ENCODE results near the gene CASTOR1. TPM values are rescaled to one million over a fixed set of nuclear protein-coding genes. Genes with fewer than 3 reads are reported as not detected.

CASTOR1 gene
- total RNA-seq, 1 experiment from 2014 or later, result 10.6 TPM

DNA sequence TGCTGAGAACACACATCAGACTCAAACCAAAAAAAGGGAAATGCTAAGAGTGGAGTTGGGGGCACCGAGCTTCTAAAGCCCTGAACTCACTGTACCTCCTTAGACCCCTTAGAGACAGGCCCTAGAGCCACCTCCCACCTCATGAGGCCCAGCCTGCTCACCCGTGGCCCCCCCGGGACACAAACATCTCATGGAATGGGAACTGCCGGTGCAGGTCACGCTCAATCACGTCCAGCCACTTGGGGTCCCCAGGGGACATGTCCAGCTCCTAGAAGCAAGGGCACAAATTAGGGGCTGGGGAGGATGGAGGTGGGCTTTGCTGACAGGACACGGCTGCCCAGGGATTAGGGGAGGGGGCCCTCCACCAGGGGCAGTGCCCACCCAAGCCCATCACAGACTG, 6.3 kb upstream of the CASTOR1 start:
- Histone ChIP-seq H3K4me2 (no peak overlapping the region), H3K4me1 (replicated peaks; ENCODE audit: insufficient read depth) (peaks cover 55% of the 10 kb centered on the region), H3K4me3 (no peak overlapping the region), H3K27ac (no peak overlapping the region), H3K9me2 (ENCODE audit: insufficient read depth) (no peaks in the 10 kb centered on the region), H3K79me2 (ENCODE audit: low read depth) (peaks cover 25% of the 10 kb centered on the region), H3K36me3 (ENCODE audit: low read depth) (peaks cover 10% of the 10 kb centered on the region), H3K9me3 (ENCODE audit: insufficient read depth, low read depth) (no peaks in the 10 kb centered on the region), H4K20me1 (ENCODE audit: insufficient read depth) (no peaks in the 10 kb centered on the region), H3K27me3 (ENCODE audit: insufficient read depth, low read depth) (no peaks in the 10 kb centered on the region), H3F3A (ENCODE audit: insufficient read depth, low read depth) (peaks cover 40% of the 10 kb centered on the region), H2AFZ (no peak overlapping the region)
- intact Hi-C loops (cut with micrococcal nuclease; ENCODE audit: unreplicated experiment), result no loop called here
- DNase-seq, result no peak
- POLR2A ChIA-PET (ENCODE audit: unreplicated experiment), result interaction anchor here (0.7 kb wide), 1 partner anchor 21 kb away, joined by 3 read pairs; no protein-coding TSS in a partner anchor
- CTCF ChIA-PET, result no interaction called here
- TF ChIP-seq, protein P1, sequence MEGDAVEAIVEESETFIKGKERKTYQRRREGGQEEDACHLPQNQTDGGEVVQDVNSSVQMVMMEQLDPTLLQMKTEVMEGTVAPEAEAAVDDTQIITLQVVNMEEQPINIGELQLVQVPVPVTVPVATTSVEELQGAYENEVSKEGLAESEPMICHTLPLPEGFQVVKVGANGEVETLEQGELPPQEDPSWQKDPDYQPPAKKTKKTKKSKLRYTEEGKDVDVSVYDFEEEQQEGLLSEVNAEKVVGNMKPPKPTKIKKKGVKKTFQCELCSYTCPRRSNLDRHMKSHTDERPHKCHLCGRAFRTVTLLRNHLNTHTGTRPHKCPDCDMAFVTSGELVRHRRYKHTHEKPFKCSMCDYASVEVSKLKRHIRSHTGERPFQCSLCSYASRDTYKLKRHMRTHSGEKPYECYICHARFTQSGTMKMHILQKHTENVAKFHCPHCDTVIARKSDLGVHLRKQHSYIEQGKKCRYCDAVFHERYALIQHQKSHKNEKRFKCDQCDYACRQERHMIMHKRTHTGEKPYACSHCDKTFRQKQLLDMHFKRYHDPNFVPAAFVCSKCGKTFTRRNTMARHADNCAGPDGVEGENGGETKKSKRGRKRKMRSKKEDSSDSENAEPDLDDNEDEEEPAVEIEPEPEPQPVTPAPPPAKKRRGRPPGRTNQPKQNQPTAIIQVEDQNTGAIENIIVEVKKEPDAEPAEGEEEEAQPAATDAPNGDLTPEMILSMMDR (conservative IDR thresholded peaks at IDR 0.05), result no peak
- TF ChIP-seq EZH2 (IDR thresholded peaks at IDR 0.05; ENCODE audit: low read depth), result no peak
- BruUV-seq (replicated peaks), result no TSS peak

DNA sequence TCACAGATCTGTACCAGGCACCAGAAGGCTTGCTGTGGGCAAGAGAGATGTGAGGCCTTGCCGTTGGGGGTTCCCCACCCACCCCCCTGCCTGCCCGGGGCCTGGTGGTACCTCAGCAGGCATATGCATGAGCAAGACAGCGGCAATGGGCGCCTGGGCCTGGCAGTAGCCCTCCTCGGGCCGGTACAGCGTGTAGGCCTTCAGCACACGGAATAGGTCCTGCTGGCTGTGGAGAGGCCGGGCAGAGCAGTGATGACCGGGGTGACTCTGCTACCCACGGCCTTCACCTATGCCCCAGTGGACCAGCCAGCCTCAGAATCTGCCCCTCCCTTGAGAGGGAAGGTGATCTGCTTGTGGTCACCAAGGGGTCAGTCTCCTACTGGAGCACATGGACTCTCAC, 5.5 kb upstream of the CASTOR1 start:
- Histone ChIP-seq H3K9me3 (ENCODE audit: insufficient read depth, low read depth) (no peaks in the 10 kb centered on the region), H3F3A (ENCODE audit: insufficient read depth, low read depth) (peaks cover 44% of the 10 kb centered on the region), H3K4me3 (no peak overlapping the region), H3K79me2 (ENCODE audit: low read depth) (peaks cover 19% of the 10 kb centered on the region), H3K27ac (no peak overlapping the region), H4K20me1 (ENCODE audit: insufficient read depth) (no peaks in the 10 kb centered on the region), H3K27me3 (ENCODE audit: insufficient read depth, low read depth) (no peaks in the 10 kb centered on the region), H3K9me2 (ENCODE audit: insufficient read depth) (no peaks in the 10 kb centered on the region), H3K4me1 (replicated peaks; ENCODE audit: insufficient read depth) (peaks cover 56% of the 10 kb centered on the region), H3K4me2 (no peak overlapping the region), H3K36me3 (ENCODE audit: low read depth) (peaks cover 8% of the 10 kb centered on the region), H2AFZ (no peak overlapping the region)
- no peak for TF ChIP-seq EZH2 (IDR thresholded peaks at IDR 0.05; ENCODE audit: low read depth)
- TF ChIP-seq, protein P1 (conservative IDR thresholded peaks at IDR 0.05), result no peak
- CTCF ChIA-PET, result no interaction called here
- intact Hi-C loops (cut with micrococcal nuclease; ENCODE audit: unreplicated experiment), result no loop called here
- no TSS peak for BruUV-seq (replicated peaks)
- POLR2A ChIA-PET (ENCODE audit: unreplicated experiment), result interaction anchor here (0.7 kb wide), 1 partner anchor 22 kb away, joined by 3 read pairs; no protein-coding TSS in a partner anchor
- DNase-seq, result no peak

DNA sequence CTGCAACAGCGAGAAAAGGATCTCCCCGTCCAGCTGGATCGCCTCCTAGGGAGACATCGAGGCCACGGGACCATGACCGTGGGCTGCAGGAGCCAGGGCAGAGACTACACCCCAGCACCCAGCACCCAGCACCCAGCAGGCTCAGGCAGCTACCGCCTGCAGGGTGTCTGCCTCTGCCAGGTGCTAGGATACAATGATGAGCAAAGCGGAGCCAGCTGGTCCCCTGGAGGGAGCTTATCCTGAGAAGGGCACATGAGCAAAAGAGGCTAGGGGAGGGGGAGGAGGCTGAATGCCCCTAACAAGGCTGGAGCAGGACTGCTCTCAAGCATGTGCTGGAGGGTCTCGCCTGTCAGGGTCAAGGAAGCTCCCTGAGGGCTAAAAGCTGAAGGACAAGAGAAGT, 4.8 kb upstream of the CASTOR1 start:
- Histone ChIP-seq H4K20me1 (ENCODE audit: insufficient read depth) (no peaks in the 10 kb centered on the region), H2AFZ (no peak overlapping the region), H3K27me3 (ENCODE audit: insufficient read depth, low read depth) (no peaks in the 10 kb centered on the region), H3K9me3 (ENCODE audit: insufficient read depth, low read depth) (no peaks in the 10 kb centered on the region), H3F3A (ENCODE audit: insufficient read depth, low read depth) (peaks cover 39% of the 10 kb centered on the region), H3K4me2 (no peak overlapping the region), H3K4me3 (no peak overlapping the region), H3K79me2 (ENCODE audit: low read depth) (peaks cover 11% of the 10 kb centered on the region; the same call in 1 of the 2 replicates), H3K27ac (no peak overlapping the region), H3K4me1 (replicated peaks; ENCODE audit: insufficient read depth) (peaks cover 51% of the 10 kb centered on the region), H3K9me2 (ENCODE audit: insufficient read depth) (no peaks in the 10 kb centered on the region), H3K36me3 (ENCODE audit: low read depth) (peaks cover 8% of the 10 kb centered on the region)
- intact Hi-C loops (cut with micrococcal nuclease; ENCODE audit: unreplicated experiment), result no loop called here
- no peak for DNase-seq
- ChIA-PET CTCF (no interaction called here), POLR2A (ENCODE audit: unreplicated experiment) (no interaction called here)
- TF ChIP-seq, protein P1 (conservative IDR thresholded peaks at IDR 0.05), result no peak
- no peak for TF ChIP-seq EZH2 (IDR thresholded peaks at IDR 0.05; ENCODE audit: low read depth)
- BruUV-seq (replicated peaks), result no TSS peak

All from PC-9 (cell line).